ENCODE results near the gene TMEM131L.
"Not testable (repeated sequence)": the region's sequence is repeated elsewhere in the genome, so short reads cannot be mapped to it uniquely, and the experiment has no call there.

Gene TMEM131L

DNA sequence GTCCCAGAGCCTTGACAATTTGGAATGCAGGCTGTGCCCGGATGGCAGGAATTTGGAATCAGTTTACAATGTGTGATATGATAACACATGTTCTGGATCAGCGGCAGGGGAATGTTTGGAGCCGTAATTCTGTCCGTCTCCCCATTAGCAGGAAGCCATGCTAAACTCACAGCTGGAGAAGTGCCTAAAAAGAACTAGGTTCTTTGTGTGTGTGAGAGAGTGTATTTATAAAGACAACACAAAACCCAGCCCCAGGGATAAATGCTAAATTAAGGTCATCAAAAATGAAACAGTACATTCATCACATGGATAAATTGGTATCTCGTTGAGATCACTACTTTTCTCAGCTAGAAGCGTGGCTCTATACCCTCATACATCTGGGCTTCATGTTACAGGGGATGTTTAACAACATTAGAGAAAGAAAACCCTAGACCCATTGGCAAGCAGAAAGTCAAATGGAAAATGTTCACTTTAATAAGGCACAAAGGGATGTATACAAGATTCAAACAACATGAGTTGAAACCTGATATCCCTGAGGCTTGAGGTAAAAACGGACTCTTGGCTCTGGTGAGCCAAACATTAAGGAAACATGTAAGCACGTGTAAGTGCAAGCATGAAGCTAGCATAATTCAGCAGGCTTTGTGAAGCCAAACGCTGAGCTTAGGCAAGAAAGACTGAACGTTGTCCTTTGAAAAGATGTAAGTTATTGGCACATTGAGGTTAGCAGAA lies 18.0 kb upstream of the TMEM131L start:
- no peak for FAIRE-seq
- DNase-seq (ENCODE audit: extremely low spot score, insufficient read length, low read depth), result no peak

DNA sequence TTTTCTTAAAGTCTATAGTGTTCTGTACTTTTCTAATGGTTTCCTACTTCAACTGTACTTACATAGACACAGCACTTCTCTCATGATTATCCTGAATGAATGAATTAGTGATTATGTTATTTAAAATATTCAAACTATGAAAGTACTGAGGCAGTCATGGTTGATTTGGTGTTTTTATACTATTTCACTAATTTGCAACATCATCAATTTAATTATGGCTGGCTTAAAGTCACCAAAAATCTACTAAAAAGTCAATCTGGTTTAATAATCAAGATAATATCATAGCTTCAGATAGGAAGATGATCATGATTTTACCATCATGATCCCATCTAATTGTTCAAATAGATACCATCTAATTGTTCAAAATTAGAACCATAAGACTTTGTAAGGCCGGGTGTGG lies 16.8 kb upstream of the TMEM131L start:
- no peak for DNase-seq (ENCODE audit: extremely low spot score, insufficient read length, low read depth)
- no peak for FAIRE-seq

DNA sequence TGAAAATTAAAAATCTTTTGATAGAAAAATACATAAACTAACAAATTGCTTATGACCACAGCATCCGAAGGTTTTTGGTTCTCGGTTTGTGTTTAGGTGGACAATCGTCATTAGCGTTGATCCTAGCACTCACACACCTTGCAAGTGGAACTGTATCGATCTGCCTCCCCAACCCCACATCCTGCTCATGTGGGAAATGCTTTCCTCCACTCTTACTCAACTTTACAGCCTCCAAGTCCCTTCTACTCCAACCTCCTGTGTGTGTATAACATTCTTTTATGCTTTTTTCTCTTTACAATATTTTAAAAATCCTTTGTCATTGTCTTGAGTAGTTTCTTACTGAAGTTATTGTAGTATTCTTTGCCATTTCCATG lies 15.6 kb upstream of the TMEM131L start:
- DNase-seq (ENCODE audit: extremely low spot score, insufficient read length, low read depth), result no peak
- FAIRE-seq, result peak; percentile 41

- not testable (repeated sequence) for FAIRE-seq
Observed at GRCh38 chr4:153451145-153451544, 15.0 kb upstream of the TMEM131L start.

GRCh38 chr4:153451911-153452657 lies 14.1 kb upstream of the TMEM131L start:
- DNase-seq (ENCODE audit: extremely low spot score, insufficient read length, low read depth) (no peak), FAIRE-seq (no peak)

More at GRCh38 chr4:153451145-153451544, 15.0 kb upstream of the TMEM131L start:
- not testable (repeated sequence) for DNase-seq (ENCODE audit: extremely low spot score, insufficient read length, low read depth)

DNA sequence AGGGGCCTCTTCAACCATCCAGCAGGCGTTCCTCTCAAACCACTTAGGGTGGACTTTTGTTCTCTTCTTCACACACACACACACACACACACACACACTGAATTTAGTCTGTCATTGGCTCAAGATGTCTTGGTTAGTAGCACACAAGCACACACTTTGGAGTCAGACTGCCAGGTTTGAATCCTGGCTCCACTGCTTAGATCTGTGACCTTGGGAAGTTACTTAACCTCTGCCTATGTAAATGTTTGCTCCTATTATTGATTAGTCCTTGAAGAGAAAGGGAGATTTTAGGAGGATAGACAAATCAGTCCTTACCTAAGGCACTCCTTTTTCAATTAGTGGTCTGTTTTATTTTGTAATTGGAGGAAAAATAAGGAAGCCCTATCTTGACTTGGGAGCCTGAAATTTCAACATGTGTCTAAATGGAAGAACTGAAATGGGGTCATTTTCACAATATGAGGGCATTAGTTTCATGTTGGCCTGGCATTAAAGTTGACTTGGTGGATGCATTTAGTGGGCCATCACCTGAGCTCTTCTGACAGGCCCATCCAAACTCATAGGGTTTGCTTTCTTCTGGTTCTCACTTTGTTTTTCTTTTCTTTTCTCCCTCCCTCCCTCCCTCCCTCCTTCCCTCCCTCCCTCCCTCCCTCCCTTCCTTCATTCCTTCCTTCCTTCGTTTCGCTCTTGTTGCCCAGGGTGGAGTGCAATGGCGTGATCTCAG lies 13.3 kb upstream of the TMEM131L start:
- FAIRE-seq (no peak), DNase-seq (ENCODE audit: extremely low spot score, insufficient read length, low read depth) (no peak)

- FAIRE-seq, result no peak
- no peak for DNase-seq (ENCODE audit: extremely low spot score, insufficient read length, low read depth)
Observed at GRCh38 chr4:153453402-153453801, 12.8 kb upstream of the TMEM131L start.

DNA sequence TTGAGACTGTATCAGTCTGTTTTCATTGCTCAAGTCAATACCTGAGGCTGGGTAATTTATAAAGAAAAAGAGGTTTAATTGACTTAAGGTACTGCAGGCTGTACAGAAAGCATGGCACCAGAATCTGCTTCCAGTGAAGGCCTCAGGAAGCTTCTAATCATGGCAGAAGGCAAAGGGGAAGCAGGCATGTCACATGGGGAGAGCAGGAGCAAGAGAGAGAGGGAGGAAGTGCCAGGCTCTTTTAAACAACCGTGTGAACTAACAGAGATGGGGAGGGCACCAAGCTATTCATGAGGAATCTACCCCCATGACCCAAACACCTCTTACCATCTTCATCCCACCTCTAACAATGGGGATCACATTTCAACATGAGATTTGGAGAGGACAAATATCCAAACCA lies 7.2 kb upstream of the TMEM131L start:
- no peak for FAIRE-seq
- DNase-seq (ENCODE audit: extremely low spot score, insufficient read length, low read depth), result no peak

DNA sequence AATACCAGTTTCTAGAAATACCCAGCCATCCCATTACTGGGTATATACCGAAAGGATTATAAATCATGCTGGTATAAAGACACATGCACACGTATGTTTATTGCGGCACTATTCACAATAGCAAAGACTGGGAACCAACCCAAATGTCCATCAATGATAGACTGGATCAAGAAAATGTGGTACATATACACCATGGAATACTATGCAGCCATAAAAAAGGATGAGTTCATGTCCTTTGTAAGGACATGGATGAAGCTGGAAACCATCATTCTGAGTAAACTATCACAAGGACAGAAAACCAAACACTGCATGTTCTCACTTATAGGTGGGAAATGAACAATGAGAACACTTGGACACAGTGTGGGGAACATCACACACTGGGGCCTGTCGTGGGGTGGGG lies 4.6 kb upstream of the TMEM131L start:
- not testable (repeated sequence) for DNase-seq (ENCODE audit: extremely low spot score, insufficient read length, low read depth); FAIRE-seq

DNA sequence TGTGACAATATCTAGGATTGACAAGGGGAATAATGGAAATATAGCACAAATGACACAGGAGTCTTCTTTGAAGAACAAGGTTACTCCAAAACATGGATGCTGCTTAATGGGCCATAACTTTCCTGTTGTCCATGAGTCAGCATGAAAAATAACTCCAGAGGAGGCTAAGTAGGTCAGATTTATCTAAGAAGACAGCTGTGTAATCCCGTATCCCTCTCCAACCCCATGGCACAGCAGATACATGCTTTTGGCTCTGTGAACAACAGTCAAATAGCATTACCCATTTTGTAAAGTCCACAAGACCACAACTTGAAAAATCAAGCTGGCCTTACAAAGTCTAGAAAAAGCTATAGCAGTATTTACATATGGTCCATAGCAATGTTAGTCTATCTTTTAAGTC lies 2.1 kb upstream of the TMEM131L start:
- peak; percentile 50 for FAIRE-seq

DNA sequence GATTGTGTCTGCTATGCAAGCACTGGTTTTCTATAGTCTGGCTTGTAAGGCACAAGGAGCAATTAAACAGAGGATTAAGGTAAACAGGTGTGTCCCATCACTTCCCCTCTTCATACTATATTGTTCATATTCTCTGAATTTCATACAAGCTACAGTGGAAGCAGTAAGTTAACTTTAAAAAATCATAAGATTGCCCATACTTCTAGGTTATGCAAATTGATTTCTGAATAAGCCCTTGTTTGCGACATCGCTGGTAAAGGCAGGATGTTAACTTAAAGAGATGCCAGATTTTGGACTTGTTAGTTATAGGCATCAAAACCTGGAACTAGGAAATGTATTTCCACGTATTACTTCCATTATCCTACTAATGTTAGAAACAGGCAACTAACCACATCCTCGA lies 1.0 kb upstream of the TMEM131L start:
- peak; percentile 26 for FAIRE-seq

More for the DNA sequence above, 2.1 kb upstream of the TMEM131L start:
- DNase-seq (ENCODE audit: extremely low spot score, insufficient read length, low read depth), result no peak

DNA sequence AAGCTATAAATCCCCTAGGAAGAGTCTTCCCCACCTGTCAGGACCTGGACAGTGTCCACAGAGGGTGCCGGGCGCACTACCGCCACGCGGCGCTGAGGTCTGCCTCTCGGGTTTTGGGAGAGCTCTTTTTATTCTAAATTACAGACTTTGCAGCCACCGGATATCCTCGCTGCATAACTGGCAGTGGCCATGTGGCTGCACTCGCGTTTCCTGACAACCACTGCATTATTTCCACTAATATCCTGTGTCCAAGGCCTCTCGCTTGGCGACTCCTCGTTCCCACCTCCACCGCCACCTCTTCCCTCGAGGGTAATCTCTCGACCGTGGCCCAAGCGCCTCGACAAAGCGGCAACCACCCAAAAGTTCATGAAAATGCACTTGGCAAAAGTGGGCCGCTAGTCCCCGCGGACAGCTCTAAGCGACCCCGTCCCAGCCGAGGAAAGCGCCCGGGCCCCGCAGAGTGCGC lies 512 bp upstream of the TMEM131L start:
- peak; percentile 75 for FAIRE-seq
- no peak for DNase-seq (ENCODE audit: extremely low spot score, insufficient read length, low read depth)

More for the DNA sequence above, 1.0 kb upstream of the TMEM131L start:
- no peak for DNase-seq (ENCODE audit: extremely low spot score, insufficient read length, low read depth)

DNA sequence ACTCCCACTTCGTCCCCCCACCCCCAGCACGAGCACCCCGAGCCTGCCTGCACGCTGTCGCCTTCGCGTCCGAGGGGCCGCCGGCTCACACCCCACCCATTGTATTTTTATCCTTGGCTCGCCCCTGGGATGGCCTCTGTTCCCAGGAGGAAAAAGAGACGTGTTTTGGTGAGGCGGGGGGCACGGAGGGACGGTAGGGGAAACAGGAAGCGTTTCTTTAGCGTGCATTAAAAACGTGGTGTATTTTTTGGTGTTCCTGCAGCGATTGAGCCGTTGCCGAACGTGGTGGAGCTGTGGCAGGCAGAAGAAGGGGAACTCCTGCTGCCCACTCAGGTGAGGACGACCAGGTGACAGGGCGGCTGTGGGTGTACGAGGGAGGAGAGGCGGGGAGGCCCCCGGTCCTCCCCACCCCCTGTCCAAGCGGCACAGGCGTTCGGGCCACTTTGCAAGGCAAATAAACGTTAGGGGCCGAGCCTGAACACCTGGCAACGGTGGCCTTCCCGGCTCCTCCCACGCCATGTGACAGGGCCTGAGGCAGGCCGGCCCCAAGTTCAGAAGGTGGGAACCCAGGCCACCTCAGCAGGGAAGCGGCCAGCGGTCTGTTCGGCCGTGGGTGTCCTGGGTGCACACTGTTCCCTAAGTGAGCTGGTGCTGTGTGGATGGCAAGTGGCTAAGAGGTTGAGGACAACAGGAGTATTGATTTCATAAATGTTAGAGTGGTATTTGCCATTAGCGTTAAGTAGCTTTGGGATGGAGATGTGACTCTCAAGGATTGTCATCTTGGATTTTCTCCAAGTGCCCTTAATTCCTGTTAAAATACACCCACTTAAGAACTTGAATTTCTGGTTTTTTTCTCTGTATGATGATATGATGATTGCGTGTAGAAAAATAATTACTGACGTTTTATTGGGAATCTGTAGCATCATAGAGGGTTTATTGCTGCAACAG lies 1.1 kb downstream of the TMEM131L start:
- DNase-seq (ENCODE audit: extremely low spot score, insufficient read length, low read depth) (peak; percentile 70), FAIRE-seq (peak; percentile 97)

DNA sequence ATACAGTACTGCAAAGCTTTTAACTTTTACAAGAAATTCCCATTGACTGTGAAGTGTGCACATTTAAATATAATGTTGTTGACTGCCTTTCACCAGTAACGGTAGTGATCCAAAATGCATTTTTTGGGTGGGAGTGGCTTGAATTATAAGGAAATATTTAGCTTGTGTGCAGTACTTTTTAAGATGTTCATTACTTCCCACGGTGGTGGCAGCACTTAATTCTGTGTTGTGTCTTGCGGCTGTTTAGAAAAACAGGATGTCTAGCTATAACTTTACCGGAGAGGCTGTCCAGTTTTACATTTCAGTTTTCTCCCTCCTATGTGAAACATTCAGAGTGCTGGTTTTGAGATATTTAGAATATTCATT lies 1.7 kb downstream of the TMEM131L start:
- DNase-seq (ENCODE audit: extremely low spot score, insufficient read length, low read depth) (no peak), FAIRE-seq (no peak)

DNA sequence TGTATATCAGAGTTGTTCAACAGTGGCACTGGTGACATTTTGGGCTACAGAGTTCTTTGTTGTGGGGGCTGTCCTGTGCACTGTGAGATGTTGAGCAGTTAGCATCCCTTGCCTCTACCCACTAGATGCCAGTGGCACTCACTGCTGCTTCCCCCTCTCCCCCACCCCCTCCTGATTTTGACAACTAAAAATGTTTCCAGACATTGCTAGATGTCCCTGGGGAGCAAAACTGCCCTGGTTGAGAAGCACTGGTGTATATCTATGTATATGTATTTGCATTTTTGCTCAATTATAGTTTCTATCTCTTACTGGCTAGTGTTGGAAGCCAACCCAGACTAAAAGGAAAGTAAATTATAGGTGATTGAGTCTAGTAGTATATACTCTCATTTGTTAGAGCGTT lies 2.4 kb downstream of the TMEM131L start:
- FAIRE-seq (peak; percentile 90), DNase-seq (ENCODE audit: extremely low spot score, insufficient read length, low read depth) (no peak)

DNA sequence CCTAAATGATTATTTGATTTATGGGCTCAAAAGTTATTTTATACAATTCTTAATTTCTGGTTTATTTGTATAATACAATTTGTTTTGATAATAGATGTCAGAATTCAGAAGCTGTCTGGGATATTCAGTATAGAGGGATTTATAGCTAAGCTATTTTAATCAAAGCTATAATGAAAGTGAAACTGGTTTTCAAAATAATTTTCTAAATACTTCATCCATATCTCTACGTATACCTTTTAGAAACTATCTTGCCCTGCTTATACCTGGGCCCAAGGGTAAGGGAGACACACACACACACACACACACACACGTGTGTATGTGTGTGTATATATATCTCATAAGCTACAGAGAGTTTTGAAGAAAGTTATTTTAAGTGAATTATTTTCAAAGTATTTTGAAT lies 2.9 kb downstream of the TMEM131L start:
- FAIRE-seq (no peak), DNase-seq (ENCODE audit: extremely low spot score, insufficient read length, low read depth) (no peak)

- FAIRE-seq; DNase-seq (ENCODE audit: extremely low spot score, insufficient read length, low read depth): not testable (repeated sequence)
Observed at GRCh38 chr4:153471071-153471697, 5.0 kb downstream of the TMEM131L start.

DNA sequence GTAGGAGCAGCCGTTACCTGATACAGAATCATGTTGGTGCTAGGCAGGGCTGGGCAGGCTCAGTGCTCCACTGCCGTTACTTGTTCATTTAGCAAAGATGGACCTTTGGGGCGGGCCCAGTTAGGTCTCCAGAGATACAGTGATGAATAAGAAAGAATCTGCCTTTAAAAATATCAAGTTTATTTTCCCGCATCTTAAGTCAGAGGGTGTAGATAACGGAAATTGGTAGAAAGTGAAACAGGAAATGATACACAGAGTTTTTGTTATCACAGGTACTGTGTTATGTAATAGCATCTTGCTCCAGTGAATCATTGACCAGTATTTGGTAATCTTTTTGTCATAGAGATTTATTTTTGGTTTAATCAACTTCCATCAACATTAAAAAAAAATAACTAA lies 5.5 kb downstream of the TMEM131L start:
- FAIRE-seq (no peak), DNase-seq (ENCODE audit: extremely low spot score, insufficient read length, low read depth) (no peak)
